Stimulated activated CD4-positive, alpha-beta T cell treated with anti-CD3 and anti-CD28 coated beads, Interleukin-15, amount 100 ng/mL, for 1 hour (primary cell): ENCODE data around the gene GOLGA5.
"Not testable (repeated sequence)": the region's sequence is repeated elsewhere in the genome, so short reads cannot be mapped to it uniquely, and the experiment has no call there.

Experiments
- DNase-seq, 2 donors: peaks; one replicate each; pipeline ENCODE4 v3.0.0-alpha.2; 2020; ENCODE audit warnings: low read depth in 1 of 2, low spot score in 1 of 2

GOLGA5 gene

DNA sequence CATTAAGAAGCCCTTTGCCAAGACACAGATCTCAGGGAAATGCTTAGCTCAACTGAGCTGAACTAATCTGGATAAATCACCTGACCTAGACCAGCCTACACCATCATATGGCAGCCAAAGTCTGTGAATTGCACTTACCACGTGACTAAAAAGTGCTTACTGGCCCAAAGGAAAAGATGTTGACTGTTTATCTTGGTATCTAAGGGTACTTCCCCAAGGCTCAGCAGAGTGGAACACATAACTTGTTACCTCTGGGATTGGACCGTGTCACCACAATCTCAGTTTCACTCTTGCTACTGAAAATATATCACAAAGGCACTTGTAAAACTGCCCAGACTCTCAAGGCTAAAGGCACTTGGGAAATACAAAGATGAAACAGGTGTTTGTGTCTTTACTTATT lies 18.8 kb upstream of the GOLGA5 start:
- DNase-seq: not testable (repeated sequence)

- not testable (repeated sequence) for DNase-seq
Observed at GRCh38 chr14:92778868-92779565, 15.1 kb upstream of the GOLGA5 start.

- DNase-seq: no peak
Observed at GRCh38 chr14:92780444-92781232, 13.5 kb upstream of the GOLGA5 start.

DNA sequence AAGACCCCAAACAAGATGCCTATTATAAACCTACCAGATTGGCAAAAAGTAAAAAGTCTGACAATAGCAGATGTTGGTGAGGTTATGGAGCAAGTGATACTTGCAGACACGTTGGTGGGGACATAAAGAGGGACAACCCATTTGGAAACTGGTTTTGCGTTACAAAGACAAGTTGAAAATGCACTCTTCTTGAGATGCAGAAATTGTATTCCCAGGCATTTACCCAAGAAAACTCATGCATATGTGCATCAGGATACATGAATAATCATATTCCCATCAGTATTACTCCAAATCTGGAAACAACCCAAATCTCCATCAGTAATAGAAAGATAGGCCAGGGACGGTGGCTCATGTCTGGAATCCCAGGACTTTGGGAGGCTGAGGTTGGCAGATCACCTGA lies 12.8 kb upstream of the GOLGA5 start:
- no peak for DNase-seq

- no peak for DNase-seq
Observed at GRCh38 chr14:92783813-92784431, 10.2 kb upstream of the GOLGA5 start.

- no peak for DNase-seq
Observed at GRCh38 chr14:92785667-92786426, 8.3 kb upstream of the GOLGA5 start.

DNA sequence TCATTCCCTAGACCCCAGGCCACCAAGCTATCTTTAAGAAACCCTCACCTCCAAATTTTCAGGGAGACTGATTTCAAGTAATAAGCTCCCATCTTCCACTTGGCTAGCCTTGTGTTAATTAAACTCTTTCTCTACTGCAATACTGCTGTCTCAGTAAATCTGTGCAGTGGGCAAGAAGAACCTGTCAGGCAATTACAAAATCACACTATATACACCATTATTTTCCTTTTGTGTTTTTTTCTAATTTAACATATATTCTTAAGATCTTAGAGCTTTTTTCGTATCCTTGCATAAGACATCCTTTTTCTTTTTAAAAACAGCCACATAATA lies 7.7 kb upstream of the GOLGA5 start:
- no peak for DNase-seq

DNA sequence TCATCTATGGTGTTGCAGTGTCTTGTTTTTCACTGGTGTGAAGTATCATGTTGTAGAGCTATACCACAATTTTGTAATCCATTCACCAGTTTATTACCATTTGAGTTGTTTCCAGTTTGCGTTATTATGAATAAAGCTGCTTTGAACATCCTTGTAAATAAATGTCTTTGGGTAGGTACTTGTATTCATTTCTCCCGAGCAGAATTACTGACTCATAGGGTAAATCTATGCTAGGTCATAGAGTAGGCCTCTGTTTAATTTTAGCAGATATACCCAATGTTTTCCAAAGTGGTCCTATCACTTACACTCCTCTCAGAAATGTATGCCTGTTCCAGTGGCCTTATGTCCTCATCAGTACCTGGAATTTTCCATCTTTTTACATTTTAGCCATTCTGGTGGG lies 6.6 kb upstream of the GOLGA5 start:
- no peak for DNase-seq

DNA sequence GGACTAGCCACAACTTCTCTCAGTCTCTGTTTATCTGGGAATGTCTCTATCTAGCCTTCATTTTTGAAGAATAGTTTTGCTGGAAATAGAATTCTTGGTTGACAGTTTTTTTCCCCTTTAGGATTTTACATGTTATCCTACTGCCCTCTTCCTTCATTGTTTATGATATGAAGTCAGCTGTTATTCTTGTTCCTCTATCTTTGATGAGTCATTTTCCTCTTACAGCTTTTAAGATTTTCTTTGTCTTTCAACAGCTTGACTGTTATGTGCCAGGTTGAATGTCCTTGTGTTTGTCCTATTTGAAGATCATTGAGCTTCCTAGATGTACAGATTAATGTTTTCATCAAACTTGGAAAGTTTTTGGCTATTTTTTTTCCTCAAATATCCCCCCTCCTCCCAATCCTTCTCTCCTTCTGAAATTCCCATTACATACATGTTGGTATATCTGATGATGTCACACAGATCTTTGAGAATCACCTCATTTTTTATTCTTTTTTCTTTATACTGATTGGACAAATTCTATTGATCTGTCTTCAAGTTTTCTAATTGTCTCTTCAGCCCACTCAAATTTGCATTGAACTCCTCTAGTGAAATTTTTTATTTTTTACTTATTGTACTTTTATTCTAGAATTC lies 4.5 kb upstream of the GOLGA5 start:
- no peak for DNase-seq

- DNase-seq: no peak
Observed at GRCh38 chr14:92792885-92793284, 1.2 kb upstream of the GOLGA5 start.

DNA sequence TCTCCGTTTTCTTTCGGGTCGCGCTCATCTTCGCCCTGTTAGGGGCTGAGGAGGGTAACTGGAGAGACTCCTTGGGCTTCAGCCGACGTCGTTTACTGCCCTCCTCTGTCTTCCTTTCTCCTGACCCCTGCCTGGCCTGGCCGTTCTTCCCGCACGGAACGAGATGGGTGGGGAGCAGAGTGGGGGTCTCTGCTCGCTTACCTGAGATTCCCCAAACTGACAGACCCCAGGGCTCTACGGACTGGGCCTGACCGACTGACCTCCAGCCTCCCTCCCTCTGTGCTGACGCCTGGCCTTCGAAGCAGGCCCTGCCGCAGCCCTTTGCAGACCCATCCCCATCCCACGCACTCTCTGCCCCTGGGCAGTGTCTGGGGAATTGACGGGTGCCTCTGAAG lies 439 bp downstream of the GOLGA5 start:
- no peak for DNase-seq

- no peak for DNase-seq
Observed at GRCh38 chr14:92794961-92795360, 856 bp downstream of the GOLGA5 start.

DNA sequence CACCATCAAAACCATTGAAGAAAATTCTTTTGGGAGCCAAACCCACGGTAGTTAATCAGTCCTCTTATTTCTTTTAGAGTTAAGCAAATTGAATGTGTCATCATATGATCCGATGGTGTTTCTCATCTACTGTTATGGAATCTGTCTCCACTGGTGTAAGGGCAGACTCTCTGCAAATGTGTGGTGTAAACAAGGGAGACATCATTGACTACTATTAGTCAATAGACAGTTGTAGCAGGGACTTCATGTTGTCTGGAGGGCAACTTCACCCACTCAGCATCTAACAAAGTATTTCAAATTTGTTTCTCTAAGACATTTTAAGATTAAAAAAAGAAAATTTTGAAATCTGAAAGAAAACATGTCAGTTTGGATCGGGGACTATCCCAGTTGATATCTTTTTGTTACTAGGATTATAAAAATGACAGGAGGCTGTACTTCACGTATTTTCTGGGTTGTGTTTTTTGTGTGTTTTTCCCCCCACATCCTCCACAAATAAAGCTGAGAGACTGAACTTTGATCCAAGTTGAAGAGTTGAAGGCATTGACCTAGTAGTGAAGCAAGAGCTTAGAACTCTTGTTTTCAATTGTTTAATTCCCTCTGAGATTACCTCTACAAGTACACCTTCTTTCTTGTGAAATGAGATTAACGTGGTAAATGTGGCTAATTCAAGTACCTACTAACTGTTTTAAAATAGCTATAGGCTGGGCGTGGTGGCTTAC lies 4.0 kb downstream of the GOLGA5 start:
- no peak for DNase-seq

DNA sequence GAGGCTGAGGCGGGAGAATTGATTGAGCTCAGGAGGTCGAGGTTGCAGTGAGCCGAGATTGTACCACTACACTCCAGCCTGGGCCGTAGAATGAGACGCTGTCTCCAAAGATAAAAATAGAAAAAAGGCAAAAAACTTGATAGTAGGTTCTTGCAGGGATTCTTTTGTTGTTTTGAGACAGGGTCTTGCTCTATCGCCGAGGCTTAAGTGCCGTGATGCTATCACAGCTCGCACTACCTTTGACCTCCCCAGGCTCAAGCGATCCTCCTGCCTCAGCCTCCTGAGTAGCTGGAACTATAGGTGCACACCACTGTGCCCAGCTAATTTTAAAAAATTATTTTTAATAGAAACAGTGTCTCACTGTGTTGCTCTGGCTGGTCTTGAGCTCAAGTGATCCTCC lies 4.7 kb downstream of the GOLGA5 start:
- DNase-seq: no peak

GRCh38 chr14:92800012-92800411 lies 5.9 kb downstream of the GOLGA5 start:
- no peak for DNase-seq

- no peak for DNase-seq
Observed at GRCh38 chr14:92800525-92800924, 6.4 kb downstream of the GOLGA5 start.

- DNase-seq: no peak
Observed at GRCh38 chr14:92801917-92802316, 7.8 kb downstream of the GOLGA5 start.

DNA sequence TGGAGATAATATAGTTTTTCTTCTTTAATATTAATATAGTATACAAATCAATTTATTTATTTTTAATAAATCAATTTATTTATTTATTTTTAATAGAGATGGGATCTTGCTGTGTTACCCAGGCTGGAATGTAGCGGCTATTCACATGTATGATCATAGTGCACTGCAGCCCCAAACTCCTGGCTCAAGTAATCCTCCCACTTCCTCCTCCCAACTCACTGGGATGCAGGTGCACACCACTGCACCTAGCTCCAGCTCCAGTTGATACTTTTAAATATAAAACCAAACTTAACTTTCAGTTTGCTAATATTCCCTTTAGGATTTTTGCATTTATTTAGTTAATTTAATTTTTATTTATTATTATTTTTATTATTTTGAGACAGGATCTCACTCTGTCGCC lies 8.6 kb downstream of the GOLGA5 start:
- no peak for DNase-seq

DNA sequence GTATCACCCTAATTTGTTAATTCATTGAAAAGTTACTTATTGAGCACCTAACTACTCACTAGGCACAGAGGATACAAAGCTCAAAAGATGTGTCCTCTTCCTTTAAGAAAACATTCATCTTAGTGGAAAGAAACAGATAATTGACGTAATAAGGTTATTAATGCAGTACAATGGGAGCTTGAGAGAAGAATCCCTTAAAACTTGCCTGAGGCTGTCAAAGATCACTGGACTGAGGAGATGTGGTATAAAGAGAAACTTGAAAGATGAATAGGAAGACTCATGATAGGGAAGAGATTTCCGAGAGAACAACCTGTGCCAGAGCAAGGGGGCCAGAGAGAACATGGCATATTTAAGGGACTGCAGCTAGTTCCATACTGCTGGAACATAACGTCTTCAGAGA lies 19.1 kb downstream of the GOLGA5 start:
- no peak for DNase-seq

DNA sequence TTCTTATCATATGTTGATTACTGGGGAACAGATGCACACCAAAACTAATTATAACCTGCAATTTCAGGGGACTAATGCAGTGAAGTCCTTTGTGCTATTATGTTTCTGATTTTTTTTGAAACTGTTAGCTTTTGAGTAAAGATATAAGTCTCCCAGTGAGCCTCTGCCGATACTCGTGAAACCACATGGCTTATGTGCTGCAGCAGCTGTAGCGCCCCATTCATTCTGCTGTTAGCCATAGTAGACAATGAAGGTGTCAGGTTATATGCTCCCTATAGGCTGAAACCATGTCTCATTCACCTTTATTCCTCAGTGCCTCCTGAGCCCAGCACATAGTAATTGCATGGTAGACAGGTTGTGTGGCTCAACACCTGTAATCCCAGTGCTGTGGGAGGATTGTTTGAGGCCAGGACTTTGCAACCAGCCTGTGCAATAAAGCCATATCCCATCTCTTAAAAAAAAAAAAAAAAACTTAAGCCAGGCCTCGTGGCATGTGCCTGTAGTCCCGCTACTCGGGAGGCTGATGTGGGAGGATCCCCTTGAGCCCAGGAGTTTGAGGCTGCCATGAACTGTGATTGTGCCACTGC lies 25.0 kb downstream of the GOLGA5 start:
- DNase-seq: no peak
